Panc1 (cell line): ENCODE measurements around the gene IDUA.

ENCODE experiments used
- POLR2AphosphoS5 ChIP-seq: IDR thresholded peaks from 2 replicates; pipeline ENCODE4 v1.6.1; 2012; ENCODE audit warnings: mild to moderate bottlenecking, low read depth, low read length, moderate library complexity
- SIN3A ChIP-seq: IDR thresholded peaks from 2 replicates; pipeline ENCODE4 v1.6.1; 2012; ENCODE audit warnings: low read depth, mild to moderate bottlenecking, low read length, moderate library complexity, borderline replicate concordance; ENCODE audit not compliant: insufficient read depth
- TCF7L2 ChIP-seq: IDR thresholded peaks from 2 replicates; pipeline ENCODE4 v1.6.1; 2011; ENCODE audit warnings: mild to moderate bottlenecking, low read depth, low read length, inconsistent platforms
- TF ChIP-seq, protein P1 (sequence below): fragments of 450-650 bp; IDR thresholded peaks from 2 replicates; pipeline ENCODE4 v1.5.1; 2017; ENCODE audit warnings: mild to moderate bottlenecking
- TF ChIP-seq, protein P2 (sequence below), 2 experiments: IDR thresholded peaks; 2 replicates each; pipeline ENCODE4 v1.6.1; 2011 to 2012; ENCODE audit warnings: low read depth in 2 of 2, control low read depth in 1 of 2, low read length in 1 of 2, mild to moderate bottlenecking in 1 of 2, moderate library complexity in 1 of 2; ENCODE audit not compliant: insufficient read depth in 1 of 2

DNA sequence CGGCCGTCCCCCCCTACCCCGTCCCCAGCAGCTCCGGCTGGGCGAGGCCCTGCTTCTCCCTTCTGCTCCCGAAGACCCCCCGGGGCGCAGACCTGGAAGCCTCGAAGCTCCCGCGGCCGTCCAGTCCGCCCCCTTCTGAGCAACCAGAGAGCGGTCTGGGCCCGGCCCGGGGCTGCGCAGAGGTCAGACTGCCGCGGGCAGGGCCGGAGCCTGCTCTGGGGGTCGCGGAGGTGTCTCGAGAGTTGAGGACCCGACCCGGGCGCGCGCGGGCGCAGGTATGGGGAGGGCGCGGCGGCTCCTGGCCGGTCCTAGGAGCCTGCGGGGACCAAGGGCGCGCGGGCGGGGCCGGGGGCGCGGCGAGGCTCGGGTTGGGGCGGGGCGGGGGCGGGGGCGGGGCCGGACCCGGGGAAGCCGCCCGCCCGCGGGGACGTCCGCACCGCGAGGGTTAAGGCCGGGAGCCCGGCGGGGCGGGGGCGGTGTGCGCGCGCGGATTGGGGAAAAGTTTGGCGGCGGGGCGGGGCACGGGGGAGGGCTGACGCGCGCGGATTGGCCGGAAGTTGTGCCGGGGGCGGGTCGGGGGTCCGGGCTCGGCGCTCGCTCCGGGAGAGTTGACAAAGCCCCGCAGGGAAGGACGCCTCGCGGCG, 24.3 kb downstream of the IDUA start, which contains the start of gene FGFRL1:
- TF ChIP-seq, protein P1, sequence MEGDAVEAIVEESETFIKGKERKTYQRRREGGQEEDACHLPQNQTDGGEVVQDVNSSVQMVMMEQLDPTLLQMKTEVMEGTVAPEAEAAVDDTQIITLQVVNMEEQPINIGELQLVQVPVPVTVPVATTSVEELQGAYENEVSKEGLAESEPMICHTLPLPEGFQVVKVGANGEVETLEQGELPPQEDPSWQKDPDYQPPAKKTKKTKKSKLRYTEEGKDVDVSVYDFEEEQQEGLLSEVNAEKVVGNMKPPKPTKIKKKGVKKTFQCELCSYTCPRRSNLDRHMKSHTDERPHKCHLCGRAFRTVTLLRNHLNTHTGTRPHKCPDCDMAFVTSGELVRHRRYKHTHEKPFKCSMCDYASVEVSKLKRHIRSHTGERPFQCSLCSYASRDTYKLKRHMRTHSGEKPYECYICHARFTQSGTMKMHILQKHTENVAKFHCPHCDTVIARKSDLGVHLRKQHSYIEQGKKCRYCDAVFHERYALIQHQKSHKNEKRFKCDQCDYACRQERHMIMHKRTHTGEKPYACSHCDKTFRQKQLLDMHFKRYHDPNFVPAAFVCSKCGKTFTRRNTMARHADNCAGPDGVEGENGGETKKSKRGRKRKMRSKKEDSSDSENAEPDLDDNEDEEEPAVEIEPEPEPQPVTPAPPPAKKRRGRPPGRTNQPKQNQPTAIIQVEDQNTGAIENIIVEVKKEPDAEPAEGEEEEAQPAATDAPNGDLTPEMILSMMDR = no peak
- TF ChIP-seq POLR2AphosphoS5 (no peak), TCF7L2 (no peak), SIN3A (no peak)
- TF ChIP-seq, protein P2, sequence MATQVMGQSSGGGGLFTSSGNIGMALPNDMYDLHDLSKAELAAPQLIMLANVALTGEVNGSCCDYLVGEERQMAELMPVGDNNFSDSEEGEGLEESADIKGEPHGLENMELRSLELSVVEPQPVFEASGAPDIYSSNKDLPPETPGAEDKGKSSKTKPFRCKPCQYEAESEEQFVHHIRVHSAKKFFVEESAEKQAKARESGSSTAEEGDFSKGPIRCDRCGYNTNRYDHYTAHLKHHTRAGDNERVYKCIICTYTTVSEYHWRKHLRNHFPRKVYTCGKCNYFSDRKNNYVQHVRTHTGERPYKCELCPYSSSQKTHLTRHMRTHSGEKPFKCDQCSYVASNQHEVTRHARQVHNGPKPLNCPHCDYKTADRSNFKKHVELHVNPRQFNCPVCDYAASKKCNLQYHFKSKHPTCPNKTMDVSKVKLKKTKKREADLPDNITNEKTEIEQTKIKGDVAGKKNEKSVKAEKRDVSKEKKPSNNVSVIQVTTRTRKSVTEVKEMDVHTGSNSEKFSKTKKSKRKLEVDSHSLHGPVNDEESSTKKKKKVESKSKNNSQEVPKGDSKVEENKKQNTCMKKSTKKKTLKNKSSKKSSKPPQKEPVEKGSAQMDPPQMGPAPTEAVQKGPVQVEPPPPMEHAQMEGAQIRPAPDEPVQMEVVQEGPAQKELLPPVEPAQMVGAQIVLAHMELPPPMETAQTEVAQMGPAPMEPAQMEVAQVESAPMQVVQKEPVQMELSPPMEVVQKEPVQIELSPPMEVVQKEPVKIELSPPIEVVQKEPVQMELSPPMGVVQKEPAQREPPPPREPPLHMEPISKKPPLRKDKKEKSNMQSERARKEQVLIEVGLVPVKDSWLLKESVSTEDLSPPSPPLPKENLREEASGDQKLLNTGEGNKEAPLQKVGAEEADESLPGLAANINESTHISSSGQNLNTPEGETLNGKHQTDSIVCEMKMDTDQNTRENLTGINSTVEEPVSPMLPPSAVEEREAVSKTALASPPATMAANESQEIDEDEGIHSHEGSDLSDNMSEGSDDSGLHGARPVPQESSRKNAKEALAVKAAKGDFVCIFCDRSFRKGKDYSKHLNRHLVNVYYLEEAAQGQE (IDR thresholded peaks at IDR 0.05; ENCODE audit: insufficient read depth in 1 of 2, low read depth in 2 of 2, low read length in 1 of 2) = no peak
